Kidney epithelial cell (primary cell): ENCODE measurements around the gene NOP9. TPM values are rescaled to one million over a fixed set of nuclear protein-coding genes. Genes with fewer than 3 reads are reported as not detected.

Experiments
- DNase-seq: peaks from one replicate; pipeline ENCODE4 v3.0.0-alpha.2; 2010; ENCODE audit warnings: low read depth
- H3K27me3 ChIP-seq: 2 replicates; pipeline ENCODE4 v1.6.0; 2011; ENCODE audit warnings: low read length; ENCODE audit not compliant: control insufficient read depth, insufficient read depth
- H3K36me3 ChIP-seq: 2 replicates; pipeline ENCODE4 v1.5.1; 2011; ENCODE audit warnings: low read length; ENCODE audit not compliant: control insufficient read depth, insufficient read depth
- H3K4me3 ChIP-seq: 2 replicates; pipeline ENCODE4 v1.5.1; 2011; ENCODE audit warnings: low read depth, mild to moderate bottlenecking, control low read depth, low read length
- total RNA-seq: library from RNA; depleted of rRNA; stranded (reverse); fragments of >200 nt; gene quantifications from 2 replicates; pipeline ENCODE4 v1.2.3, GENCODE V29; 2015
- TF ChIP-seq, protein P1 (sequence below): IDR thresholded peaks from 2 replicates; pipeline ENCODE4 v1.5.1; 2011; ENCODE audit warnings: mild to moderate bottlenecking, moderate library complexity, low read length, control low read depth, inconsistent platforms; ENCODE audit not compliant: insufficient read depth, poor library complexity, severe bottlenecking

The NOP9 gene
- total RNA-seq, 1 donor from 2014 or later = 28.7 TPM

- TF ChIP-seq, protein P1, sequence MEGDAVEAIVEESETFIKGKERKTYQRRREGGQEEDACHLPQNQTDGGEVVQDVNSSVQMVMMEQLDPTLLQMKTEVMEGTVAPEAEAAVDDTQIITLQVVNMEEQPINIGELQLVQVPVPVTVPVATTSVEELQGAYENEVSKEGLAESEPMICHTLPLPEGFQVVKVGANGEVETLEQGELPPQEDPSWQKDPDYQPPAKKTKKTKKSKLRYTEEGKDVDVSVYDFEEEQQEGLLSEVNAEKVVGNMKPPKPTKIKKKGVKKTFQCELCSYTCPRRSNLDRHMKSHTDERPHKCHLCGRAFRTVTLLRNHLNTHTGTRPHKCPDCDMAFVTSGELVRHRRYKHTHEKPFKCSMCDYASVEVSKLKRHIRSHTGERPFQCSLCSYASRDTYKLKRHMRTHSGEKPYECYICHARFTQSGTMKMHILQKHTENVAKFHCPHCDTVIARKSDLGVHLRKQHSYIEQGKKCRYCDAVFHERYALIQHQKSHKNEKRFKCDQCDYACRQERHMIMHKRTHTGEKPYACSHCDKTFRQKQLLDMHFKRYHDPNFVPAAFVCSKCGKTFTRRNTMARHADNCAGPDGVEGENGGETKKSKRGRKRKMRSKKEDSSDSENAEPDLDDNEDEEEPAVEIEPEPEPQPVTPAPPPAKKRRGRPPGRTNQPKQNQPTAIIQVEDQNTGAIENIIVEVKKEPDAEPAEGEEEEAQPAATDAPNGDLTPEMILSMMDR = no peak
- no peak overlapping the region for H3K4me3 ChIP-seq
- peaks cover 28% of the 10 kb centered on the region for H3K27me3 ChIP-seq
- DNase-seq = no peak
- H3K36me3 ChIP-seq = no peaks in the 10 kb centered on the region
Observed at GRCh38 chr14:24322672-24323071, 23.0 kb downstream of the NOP9 start.

DNA sequence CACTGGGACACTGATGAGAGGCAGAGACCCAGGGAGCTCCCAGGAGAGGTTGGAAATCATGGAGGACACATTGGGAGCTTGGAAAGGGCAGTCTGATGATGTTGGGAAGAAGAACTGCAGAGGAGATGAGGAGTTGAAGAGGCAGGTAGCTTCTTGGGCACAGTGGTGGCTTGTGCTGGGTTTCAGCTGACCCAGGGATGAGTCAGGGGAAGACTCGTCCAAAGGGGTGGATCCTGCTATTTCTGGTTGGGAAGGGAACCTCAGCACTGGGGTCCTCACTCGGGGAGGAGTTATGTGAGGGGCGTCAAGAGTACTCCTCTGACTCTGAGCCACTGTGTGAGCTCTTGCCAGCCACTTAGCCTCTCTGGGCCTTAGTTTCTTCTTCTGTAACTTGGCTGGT, 23.7 kb downstream of the NOP9 start:
- Histone ChIP-seq H3K4me3 (no peak overlapping the region), H3K36me3 (no peaks in the 10 kb centered on the region), H3K27me3 (peaks cover 25% of the 10 kb centered on the region)
- TF ChIP-seq, protein P1 = no peak
- no peak for DNase-seq

DNA sequence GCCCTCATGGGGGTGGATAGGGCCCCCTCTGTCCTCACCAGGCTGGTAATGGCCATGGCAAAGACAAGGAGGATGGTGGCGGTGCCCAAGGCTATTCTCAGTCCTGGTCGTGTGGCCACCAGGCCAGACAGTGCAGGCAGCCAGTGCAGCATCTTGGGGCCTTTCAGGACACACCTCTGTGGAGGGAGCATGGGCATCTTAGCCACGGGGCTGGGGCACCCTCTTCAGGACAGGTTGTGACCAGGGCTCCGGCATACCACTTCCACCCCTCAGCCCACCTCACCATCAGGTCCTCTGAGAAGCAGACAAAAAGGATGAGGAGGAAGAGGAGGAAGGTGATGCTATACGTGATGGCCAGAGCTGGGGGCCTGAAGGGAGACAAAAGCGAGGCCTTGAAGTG, 24.4 kb downstream of the NOP9 start:
- Histone ChIP-seq H3K27me3 (peaks cover 21% of the 10 kb centered on the region), H3K36me3 (no peaks in the 10 kb centered on the region), H3K4me3 (no peak overlapping the region)
- no peak for DNase-seq
- TF ChIP-seq, protein P1 = no peak

- H3K36me3 ChIP-seq = no peaks in the 10 kb centered on the region
- H3K4me3 ChIP-seq = no peak overlapping the region
- DNase-seq = no peak
- peaks cover 17% of the 10 kb centered on the region for H3K27me3 ChIP-seq
- TF ChIP-seq, protein P1 = no peak
Observed at GRCh38 chr14:24325041-24325530, 25.4 kb downstream of the NOP9 start.

- no peaks in the 10 kb centered on the region for H3K36me3 ChIP-seq
- TF ChIP-seq, protein P1 = no peak
- peaks cover 18% of the 10 kb centered on the region for H3K27me3 ChIP-seq
- no peak for DNase-seq
- no peak overlapping the region for H3K4me3 ChIP-seq
Observed at GRCh38 chr14:24325963-24326362, 26.3 kb downstream of the NOP9 start.

DNA sequence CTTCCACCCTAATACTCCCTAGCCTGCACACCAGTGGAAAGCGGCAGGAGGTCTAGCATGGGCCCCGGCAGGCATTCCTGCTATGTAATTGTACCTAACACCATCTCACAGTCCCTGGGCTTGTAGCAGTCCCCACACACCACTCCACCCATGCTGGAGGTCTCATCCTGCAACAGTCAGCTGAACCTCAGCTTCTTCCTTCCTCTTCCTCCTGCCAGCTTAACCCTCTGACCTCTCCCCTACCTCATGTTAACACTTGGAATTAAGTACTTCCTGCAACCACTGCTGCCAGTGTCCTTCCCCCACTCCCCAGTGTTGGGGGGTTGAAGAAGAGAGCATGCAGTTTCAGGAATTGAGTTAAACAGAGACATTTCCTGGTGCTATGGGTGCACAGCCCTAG, 27.7 kb downstream of the NOP9 start:
- peaks cover 18% of the 10 kb centered on the region for H3K27me3 ChIP-seq
- no peak for DNase-seq
- H3K36me3 ChIP-seq = no peaks in the 10 kb centered on the region
- TF ChIP-seq, protein P1 = no peak
- no peak overlapping the region for H3K4me3 ChIP-seq
